GM12875 (cell line): Measurements from ENCODE around the gene RPL11.

Experiments
- H3K4me3 ChIP-seq: one replicate; pipeline ENCODE4 v1.5.1; 2011; ENCODE audit warnings: low read depth, low read length, control low read depth
- CTCF ChIP-seq: IDR thresholded peaks from 2 replicates; pipeline ENCODE4 v1.5.1; 2011; ENCODE audit warnings: low read depth, mild to moderate bottlenecking, control low read depth, inconsistent platforms, low read length, moderate library complexity, borderline replicate concordance; ENCODE audit not compliant: insufficient read depth

The RPL11 gene

DNA sequence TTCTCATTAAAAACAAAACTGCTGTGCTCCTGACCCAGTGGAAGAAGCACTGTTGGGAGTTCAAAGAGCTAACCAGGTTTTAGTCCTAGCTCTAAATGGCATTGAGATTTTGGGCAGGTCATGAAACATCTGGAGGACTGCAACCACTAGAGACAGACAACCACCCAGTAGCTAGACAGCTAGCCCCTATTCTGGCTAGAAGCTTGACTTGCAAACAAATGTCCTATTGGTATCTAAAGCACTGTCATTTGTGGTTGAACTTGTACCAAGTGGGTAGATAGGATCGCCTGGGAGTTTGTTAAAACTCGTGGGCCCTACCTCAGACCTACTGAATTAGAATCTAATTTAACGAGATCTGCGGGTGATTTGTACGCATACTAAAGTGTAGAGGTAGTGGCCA, 6.9 kb downstream of the RPL11 start:
- H3K4me3 ChIP-seq: no peak overlapping the region
- no peak for TF ChIP-seq CTCF

- no peak for TF ChIP-seq CTCF
Measured at GRCh38 chr1:23699280-23700179, 7.9 kb downstream of the RPL11 start.

DNA sequence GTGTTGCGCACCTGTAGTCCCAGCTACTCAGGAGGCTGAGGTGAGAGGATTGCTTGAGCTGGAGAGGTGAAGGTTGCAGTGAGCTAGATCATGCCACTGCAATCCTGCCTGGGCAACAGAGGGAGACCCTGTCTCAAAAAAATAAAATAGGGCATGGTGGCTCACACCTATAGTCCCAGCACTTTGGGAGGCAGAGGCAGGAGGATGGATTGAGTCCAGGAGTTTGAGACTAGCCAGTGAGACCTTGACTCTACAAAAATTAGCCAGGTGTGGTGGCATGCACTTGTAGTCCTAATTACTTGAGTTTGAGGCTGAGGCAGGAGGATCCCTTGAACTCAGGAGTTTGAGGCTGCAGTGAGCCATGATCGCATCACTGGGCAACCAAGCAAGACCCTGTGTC, 9.7 kb downstream of the RPL11 start:
- no peak for TF ChIP-seq CTCF
- no peak overlapping the region for H3K4me3 ChIP-seq

More at GRCh38 chr1:23699280-23700179, 7.9 kb downstream of the RPL11 start:
- H3K4me3 ChIP-seq: no peak overlapping the region

DNA sequence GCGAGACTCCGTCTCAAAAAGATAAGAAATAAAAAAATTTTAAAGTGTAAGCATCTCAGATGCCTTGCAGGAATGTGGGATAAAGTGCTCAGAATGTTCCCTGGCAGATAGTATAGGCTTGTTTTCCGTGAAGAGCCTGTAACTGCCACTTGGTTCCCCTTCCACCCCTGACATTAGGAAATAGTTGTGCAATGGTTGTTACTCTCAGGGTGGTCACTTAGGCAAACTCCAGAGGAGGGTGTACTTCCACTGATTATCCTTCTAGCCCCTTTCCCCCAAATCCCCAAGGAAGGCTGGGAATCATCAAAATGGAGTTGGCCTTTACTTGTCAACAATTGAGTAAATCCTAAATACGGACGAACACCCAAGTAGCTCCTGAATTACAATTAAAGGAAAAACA, 10.4 kb downstream of the RPL11 start:
- TF ChIP-seq CTCF: no peak
- H3K4me3 ChIP-seq: no peak overlapping the region

DNA sequence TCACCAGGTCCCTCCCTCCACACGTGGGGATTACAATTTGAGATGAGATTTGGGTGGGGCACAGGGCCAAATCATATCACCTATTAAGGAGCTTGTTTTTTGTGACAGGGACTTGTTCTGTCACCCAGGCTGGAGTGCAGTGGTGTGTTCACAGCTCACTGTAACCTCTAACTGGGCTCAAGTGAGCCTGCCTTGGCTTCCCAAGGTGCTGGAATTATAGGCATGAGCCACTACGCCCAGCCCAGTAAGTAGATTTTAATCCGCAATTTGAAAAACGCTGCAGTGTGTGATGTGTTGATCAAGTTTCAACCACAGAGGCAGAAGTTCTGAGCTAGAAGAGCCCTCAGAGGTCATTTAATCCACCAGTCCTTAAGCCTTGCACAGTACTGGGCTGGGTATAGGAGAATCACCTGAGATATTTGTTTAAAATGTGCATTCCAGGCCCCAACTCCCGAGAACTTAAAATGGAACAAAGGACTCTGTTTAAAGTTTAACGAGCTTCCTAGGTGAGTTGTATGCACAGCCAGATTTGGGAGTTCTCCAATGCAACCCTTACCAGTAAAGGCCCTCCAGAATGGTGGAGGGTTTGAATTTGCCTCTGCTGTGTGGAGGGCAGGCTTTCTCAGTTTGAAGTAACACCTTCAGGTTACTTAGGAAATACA, 13.4 kb downstream of the RPL11 start:
- no peak for TF ChIP-seq CTCF
- H3K4me3 ChIP-seq: no peak overlapping the region

- no peak for TF ChIP-seq CTCF
- H3K4me3 ChIP-seq: no peak overlapping the region
Measured at GRCh38 chr1:23709229-23709628, 17.6 kb downstream of the RPL11 start.
